CD4-positive, alpha-beta T cell treated with Interleukin-10 for 1 hour (primary cell): ENCODE data around the gene NLRP1.

ENCODE experiments used
- DNase-seq: peaks from one replicate; pipeline ENCODE4 v3.0.0-alpha.2; 2020

The NLRP1 gene

DNA sequence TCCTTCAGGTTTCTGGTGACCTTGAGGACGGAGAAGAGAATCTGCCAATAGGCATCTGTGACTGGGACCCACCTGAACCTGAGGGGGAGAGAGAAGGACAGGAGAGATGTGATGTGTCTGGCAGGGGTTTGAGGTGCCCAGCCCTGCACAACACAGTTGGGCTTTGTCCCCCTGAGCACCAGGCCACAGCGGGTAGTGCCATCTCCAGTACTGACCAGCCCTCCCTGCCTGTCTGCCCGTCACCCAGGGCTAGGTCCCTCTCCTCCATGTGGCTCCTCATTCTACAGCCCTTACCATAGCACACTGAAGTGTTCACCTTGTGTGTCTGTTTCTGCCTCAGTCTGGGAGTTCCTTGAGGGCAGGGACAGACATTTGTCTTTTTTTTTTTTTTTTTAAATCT, 30.8 kb downstream of the NLRP1 start:
- DNase-seq = no peak

DNA sequence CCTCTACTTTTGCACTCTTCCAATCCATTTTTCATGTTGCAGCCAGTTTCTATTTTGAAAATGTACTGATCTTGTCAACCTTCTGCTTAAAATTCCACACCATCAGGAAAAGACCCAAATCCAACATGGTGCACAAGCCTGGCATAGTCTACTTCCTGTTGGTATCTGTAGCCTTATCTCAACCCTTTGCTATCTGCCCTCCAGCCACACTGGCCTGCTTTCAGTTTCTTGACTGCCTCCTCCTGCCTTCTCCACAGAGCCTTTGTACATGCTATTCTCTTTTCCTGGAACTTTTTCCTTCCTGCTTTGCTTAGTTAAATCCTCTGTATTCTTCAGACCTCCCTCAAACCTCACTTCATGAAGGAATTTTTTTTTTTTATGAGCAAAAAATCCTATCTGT, 31.5 kb downstream of the NLRP1 start:
- DNase-seq = no peak

DNA sequence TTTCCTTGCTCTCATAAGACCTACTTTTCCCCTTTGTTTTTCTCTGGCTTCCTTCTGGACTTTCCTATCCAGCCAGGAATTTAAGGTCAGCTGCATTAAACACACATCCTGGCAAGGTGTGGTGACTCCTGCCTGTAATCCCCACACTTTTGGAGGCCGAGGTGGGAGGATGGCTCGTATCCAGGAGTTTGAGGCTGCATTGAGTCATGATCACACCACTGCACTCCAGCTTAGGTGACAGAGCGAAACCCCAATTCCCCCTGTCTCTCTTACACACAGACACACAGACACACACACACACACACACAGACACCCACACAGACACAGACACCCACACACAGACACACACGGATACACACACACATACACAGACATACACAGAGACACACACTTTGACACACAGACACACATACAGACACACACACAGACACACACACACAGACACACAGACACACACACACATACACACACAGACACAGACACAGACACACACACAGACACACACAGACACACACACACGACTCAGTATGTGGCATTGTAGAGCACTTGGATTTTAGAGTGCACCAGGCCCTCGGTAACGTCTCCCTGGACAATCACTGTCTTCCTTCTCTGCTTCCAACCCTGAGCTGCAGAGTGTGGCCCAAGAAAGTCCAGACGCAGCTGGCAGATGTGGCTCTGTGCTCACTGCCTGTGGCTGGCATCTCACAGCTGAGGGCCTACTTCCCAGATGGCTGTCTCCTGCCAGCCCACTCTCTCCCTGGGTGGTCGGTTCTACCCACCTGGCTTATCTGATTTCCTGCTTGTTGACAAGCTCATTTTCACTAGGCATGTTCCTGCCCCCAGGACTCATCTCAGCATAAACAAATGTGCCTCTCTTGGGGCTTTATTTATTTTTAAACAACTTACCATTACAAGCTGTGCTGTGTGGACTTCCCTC, 39.0 kb downstream of the NLRP1 start:
- no peak for DNase-seq

DNA sequence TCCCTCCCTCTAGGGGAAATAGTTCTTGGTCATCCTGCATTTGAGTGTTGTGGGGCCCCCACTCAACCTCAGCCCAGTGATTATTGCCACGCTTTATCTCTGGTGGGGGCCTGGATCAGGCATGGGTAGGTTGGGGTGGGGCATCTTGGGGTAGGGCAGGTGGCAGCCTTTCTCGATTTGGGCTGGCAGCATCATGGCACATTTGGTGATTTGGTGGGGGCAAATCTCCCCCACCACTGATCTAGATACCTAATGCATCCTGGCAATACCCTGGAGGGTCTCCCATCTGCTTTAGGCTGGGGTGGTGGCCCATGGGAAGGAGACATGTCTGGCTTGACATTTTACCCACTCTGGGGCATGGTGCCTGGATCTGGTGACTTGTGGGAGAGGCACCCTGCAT, 40.2 kb downstream of the NLRP1 start:
- DNase-seq = no peak

DNA sequence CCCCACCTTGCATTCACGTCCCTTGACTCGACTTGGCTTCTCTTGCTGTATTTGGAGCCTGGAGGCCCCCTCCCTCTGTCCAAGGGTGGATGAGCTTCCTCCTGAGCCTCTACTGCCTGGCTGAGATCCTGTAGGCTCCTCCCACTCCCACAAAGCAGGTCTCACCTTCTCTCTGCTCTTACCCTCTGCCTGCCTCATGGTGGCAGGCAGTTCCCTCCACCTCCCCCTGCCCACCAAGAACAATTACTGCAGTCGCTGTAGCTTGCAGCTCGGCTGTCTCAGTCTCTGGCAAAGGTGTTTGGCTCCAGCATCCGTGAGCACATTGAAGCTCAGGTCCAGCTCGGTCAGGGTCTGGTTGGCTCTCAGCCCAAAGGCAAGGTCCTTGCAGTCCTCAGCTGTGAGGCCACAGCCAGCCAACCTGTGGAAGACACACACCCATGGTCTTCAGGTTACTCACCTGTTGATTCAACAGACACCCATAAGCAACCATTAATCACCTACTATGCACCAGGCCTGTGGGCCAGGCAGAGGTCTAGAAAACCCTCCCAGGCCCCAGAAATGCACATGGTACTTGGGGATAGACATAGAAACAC, 42.6 kb downstream of the NLRP1 start:
- no peak for DNase-seq

DNA sequence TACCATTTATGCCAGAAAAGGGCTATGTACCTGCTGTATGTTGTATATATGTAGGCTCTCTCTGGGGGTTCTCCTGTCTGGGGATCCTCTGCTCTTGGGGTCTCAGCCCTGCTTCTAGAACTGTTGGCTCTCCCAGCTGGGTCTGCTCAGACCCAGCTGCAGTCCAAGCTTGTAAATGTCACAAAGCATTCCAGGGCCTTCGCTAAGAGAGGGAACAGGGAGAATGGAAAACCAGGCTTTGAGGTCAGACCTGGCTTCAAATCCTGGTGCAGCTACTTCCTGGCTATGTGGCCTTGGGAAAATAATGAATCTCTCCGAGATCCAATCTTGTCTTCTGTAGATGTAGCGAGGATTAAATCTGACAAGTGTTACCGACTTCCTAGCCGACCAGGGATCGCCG, 44.0 kb downstream of the NLRP1 start:
- no peak for DNase-seq

DNA sequence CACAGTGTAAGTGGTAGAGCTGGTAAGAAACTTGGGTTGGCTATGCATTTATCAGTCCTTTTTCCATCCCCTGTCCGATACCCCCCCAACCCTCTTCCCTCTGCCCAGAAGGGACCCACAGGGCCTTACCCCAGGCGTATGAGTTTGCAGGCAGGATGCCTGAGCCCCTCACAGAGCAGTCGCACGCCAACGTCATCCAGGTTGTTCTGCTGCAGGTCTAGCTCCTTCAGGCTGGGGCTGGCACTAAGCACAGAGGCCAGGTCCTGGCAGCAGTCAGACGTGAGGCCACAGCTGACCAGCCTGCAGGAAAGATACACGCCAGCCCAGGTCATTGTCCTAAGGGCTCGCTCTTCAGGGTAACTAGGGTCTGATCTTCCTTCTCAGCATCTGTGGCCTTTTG, 45.0 kb downstream of the NLRP1 start:
- DNase-seq = no peak

DNA sequence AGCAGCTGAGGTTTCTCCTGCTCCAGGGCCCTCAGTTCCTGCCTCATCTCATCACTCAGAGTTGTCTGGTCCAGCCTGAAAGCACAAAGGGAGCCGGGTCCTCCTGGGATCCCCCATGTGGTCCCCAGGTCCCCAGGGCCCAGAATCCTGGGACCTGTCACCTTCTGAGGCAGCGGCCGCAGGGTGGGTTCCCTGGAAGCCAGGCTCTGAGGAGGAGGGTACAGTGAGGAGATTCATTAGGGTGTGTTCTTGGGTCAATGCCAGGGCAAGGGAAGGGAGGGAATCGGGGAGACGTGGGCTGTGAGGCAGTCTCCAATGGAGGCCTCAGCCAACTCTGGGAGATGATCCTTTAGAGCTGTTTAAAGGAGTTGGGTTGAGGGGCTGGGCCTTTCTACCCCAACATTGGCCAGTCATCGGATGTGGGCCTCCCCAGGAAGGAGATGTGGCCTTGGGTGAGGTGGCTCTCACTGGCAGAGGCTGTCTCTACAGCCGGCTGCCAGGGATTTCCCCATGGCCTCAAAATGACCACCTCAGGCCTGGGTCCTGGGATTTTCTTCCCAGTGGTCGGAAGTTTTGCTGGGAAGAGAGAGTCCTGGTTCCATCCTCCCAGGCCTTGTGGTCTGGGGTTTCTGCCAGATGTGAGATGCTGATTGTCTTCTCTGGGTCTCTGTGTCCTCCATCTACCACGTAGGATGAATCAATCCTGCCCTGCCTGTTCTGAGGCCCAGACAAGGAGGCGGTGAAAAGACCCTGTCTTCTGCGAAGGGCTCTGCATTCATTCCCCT, 47.3 kb downstream of the NLRP1 start:
- no peak for DNase-seq

DNA sequence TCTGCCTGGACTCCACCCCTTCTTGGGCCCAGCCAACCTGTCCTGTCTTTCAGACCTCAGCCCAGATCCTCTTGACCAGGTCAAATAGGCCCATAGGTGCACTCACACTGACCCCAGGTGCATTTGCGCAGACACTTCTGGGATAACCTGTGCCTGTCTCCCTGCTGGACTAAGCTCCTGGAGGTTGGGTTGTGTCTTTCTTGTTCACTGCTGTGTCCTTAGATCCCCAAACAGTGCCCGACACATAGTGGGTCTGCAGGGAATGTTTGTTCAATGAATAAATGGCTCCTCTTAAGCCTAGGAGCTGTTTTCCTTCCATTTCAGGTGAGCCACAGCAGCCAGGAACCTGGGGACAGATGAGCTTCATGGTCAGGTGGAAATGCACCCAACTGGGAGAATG, 48.9 kb downstream of the NLRP1 start:
- DNase-seq = no peak

DNA sequence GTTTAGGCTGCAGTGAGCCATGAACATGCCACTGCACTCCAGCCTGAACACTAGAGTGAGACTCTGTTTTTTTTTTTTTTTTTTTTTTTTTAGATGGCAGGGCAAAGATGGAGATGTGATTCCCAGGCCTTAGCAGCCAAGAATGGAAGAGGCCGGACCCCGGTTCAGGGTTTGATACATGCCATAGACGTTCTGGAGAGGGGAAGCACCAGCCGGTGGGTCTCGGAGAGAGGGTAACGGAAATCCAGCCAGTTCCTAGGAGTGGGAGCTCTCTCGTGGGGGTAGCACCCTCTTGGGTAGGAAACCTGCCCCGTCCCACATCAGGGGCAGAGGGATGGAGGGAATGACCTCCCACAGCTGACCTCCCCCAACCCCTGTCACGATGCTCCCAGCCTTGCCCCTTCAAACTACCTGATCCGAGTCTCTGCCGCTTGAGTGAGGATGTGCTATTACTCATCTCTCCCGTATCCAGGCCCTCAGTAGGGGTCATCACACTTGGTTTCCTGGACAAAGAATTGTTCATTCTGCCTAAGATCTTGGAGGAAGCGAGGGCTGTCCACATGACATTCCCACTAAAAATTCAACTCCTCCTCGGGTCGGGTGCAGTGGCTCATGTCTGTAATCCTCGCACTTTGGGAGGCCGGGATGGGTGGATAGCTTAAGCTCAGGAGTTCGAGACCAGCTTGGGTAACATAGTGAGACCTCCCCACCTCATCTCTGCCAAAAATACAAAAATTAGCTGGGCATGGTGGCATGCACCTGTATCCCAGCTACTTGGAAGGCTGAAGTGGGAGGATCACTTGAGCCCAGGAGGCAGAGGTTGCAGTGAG, 50.6 kb downstream of the NLRP1 start:
- DNase-seq = no peak

DNA sequence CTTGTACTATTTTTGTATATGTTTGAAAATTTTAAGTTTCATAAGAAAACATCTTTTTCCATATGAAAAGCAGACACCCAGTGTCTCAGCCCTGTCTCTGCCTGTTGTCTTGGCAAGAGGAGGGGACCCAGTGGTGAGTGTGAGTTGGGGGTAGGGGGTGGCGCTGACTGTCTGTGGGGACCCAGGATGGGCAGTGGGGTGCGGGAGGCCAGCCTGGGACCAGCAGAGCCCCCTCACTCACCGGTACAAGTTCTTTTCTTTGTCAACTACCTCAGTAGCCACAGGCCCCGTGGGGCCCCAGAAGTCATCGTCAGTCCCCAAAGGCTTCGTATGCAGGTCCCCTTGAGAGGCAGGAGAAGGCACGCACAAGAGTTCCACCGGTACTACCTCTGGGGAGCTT, 51.7 kb downstream of the NLRP1 start:
- DNase-seq = no peak

DNA sequence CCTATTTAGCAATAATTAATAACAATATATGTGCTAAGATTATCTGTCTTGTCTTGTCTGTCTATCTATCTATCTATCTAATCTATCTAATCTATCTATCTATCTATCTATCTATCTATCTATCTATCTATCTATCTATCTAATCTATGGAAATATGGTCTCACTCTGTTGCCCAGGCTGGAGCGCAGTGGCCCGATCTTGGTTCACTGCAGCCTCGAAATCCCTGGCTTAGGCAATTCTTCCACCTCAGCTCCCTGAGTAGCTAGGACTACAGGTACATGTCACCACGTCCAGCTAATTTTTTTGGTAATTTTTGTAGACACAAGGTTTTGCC, 53.3 kb downstream of the NLRP1 start:
- no peak for DNase-seq

DNA sequence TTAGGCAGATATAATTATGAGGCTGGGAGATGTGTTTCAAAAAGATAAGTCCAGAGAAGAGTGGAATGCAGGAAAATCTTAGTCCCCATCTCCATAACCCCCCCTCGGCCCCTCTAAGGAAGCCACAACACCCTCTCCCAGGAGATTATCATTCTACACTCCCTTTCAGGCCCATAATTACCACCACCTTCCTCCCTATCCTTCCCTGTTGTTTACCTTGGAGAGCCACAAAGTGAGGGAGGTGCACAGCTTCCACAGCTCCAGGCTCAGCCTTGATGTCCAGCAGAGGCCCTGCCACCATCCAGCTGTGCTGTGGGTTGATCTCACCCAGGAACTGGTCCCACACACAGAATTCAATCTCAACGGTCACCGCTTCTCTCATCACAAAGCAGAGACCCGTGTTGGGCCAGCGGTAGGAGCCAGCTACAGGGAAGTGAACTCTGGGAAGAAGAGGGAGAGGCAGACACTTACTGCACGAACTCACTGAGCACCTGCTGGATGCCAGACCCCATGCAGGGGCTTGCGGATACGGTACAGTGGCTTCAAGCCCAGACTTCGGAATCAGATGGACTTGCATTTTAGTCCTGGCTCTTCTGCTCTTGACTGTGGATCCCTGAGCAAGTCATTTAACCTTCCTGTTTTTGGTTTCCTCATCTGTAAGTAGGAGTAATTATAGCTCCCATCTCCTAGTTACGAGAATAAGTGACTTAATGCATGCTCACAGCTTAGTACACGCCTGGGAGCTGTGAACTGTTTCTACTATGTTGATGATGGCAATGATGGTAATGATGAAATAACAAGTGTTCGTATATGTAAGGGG, 53.8 kb downstream of the NLRP1 start:
- DNase-seq = no peak

DNA sequence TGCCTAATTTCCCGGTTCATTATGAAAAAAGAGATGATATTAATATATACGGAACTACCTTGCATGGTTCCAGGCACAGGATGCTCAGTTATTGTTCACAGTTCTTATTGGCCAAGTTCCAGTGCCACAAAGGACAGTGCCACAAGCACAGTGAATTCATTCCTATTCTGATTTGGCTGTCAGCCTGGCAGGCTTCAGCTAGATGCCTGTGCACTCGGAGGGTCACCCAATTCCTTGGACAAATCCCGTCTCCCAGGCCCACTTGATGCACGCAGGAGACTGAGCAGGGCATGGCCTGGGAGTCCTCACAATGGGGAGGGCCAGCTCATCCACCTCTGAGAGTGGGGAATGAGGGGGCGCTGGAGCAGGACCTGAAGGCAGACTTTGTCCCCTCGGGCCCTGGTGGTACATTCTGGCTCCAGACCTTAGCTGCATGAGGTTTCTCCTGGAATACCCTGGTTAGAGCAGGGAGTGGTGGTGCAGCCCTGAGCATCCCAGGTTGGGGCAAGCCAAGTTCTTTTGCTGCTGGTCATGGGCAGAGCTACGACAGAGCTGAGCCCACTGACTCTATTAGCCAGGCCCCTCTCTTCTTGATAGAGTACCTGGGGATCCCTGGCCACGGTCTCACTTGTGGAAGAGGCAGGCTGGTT, 56.6 kb downstream of the NLRP1 start:
- DNase-seq = no peak

DNA sequence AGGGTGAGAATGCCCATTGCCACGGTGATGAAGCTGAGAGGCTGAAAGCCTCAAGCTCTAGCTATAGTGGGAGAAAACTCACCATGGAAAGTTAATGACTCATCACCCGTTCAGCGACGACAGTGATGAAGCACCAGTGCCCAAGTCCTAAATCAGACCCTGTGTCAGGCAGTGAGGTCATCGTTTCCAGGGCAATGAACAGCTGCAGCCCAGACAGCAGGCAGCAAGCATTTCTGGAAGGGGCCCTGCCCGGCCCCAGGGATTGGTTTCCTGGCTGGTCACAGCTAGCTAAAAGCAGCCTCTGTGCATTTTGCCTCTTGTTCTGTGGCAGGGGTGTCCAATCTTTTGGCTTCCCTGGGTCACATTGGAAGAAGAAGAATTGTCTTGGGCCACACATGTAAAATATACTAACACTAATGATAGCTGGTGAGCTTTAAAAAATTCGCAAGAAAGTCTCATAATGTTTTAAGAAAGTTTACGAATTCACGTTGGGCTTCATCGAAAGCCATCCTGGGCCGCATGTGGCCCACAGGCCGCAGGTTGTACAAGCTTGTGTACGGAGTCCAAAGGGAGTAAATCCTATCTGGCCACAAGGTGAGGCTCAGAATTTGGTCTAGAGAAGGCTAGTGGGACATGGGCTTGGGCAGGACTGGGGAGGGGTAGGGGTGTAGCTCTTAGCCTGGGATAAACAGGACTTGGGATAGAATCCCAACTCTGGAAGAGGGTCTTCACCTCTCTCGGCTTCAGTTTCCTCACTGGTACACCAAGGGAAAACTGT, 57.3 kb downstream of the NLRP1 start:
- no peak for DNase-seq

DNA sequence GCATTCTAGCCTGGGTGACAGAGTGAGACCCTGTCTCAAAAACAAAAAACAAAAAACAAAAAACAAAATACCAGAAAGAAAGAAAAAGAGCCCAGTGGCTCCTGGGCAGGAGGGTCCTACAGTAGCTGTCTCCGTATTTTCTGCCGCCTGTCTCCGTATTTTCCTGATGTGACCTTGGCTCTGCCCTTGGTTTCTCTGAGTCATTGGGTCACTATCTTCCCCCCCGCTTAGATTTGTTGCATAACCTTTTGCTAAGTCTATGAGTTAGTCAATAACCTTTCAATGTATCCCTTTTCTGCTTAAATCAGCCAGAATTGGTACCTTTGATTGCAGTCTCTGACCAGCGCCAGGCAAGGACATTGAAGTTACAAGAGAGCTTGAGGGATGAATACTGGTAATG, 61.1 kb downstream of the NLRP1 start:
- no peak for DNase-seq

DNA sequence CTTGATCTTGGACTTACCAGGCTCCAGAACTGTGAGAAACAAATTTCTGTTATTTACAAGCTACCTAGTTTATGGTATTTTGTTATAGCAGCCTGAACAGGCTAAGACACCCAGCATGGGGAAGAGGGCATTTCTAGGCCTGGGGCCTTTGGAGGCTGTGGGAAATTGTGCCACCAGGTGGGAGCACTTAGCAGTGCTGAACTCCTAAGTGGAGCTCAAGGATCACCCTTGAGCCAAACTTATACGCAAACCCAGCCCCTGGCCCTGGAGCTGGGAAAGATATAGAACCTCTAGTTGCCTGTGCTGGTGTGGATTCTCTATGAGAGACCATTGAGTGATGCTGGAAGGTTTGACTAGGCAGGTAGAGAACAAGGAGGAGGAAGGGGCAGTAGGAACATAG, 61.8 kb downstream of the NLRP1 start:
- no peak for DNase-seq

DNA sequence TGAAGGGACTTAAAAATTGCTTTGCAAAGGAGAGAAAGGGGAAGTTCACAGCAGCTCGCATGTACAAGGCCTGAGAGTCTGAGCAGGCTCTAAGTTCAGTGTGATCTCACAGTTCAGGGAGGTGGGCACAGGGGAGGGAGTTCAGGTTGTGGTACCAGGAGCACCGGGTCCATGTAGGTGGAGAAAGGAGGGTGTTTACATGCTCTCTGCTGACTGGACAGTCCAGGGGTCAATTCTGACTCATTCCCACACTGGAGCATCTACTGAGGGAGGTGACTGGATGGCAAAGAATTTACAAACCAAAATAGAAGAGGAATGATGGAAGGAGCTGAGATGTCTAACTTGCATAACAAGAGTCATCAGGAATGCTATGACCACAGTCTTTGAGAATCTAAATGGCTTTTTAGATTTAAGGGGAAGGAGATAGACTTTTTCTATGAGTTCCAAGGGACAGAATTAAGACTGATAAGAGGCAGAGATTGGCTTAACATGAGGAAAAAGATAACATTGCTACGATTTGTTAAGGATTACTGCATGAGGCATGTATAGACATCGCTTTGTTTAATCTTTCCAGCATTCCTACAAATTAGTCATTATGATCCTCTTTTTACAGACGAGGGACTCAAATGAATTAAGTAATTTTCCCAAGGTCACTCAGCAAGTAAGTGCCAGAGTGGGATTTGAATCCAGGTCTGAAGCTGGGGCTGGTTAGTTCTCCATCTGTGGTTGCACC, 68.1 kb downstream of the NLRP1 start:
- DNase-seq = no peak

DNA sequence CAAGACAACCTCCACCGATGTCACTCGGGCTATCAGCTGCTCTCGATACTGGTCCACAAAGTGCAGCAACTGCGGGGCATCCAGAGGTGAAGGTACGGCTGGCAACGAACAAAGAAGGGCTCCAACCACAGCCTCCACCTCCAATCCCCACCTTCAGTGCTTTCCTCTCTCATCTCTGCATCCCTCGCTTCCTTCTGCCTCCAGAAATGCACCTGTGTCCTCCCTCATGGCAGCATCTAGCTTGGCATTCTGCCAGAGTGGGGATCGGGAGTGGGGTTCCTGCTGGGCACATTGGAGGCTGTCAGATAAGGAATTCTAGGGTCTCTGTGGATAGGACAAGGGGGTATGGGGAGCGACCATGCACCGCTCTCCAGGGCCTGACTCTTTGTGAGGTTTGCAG, 69.3 kb downstream of the NLRP1 start:
- DNase-seq = no peak

DNA sequence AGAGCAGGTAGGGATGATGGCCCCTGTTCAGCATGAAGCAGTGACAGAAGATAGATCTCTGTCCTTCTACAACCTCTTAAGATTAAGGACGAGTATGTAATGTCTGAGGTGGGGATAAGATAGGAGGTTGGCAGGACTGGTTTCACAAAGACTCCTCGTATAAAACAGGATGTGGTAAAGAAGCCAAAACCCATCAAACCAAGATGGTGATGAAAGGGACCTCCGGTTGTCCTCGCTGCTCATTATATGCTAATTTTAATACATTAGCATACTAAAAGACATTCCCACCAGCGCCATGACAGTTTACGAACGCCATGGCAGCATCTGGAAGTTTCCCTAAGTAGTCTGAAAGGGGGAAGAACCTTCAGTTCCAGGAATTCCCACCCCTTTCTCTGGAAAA, 70.7 kb downstream of the NLRP1 start:
- DNase-seq = peak; percentile 44
